HG02973 (cell line): ENCODE data around the gene ITGB3BP.
"Not testable (repeated sequence)": the region's sequence is repeated elsewhere in the genome, so short reads cannot be mapped to it uniquely, and the experiment has no call there.

Experiments used
- ATAC-seq: cut with Tn5 transposase; IDR thresholded peaks from one replicate; pipeline ENCODE4 v1.9.1; 2021; ENCODE audit warnings: moderate library complexity; ENCODE audit not compliant: unreplicated experiment

ITGB3BP gene

GRCh38 chr1:63509718-63510117 lies 13.3 kb downstream of the ITGB3BP start:
- no peak for ATAC-seq

- ATAC-seq, result no peak
Observed at GRCh38 chr1:63506782-63507181, 16.2 kb downstream of the ITGB3BP start.

GRCh38 chr1:63501256-63501655 lies 21.8 kb downstream of the ITGB3BP start:
- no peak for ATAC-seq

GRCh38 chr1:63498106-63498505 lies 24.9 kb downstream of the ITGB3BP start:
- no peak for ATAC-seq

GRCh38 chr1:63497577-63497976 lies 25.4 kb downstream of the ITGB3BP start:
- no peak for ATAC-seq

GRCh38 chr1:63487336-63488065 lies 35.5 kb downstream of the ITGB3BP start:
- no peak for ATAC-seq

GRCh38 chr1:63486629-63487028 lies 36.4 kb downstream of the ITGB3BP start:
- no peak for ATAC-seq

- ATAC-seq, result no peak
Observed at GRCh38 chr1:63480057-63480456, 43.0 kb downstream of the ITGB3BP start.

GRCh38 chr1:63475761-63476160 lies 47.3 kb downstream of the ITGB3BP start:
- ATAC-seq, result no peak

GRCh38 chr1:63468683-63469082 lies 54.3 kb downstream of the ITGB3BP start:
- not testable (repeated sequence) for ATAC-seq

- ATAC-seq, result no peak
Observed at GRCh38 chr1:63466759-63467158, 56.3 kb downstream of the ITGB3BP start.

GRCh38 chr1:63466181-63466580 lies 56.8 kb downstream of the ITGB3BP start:
- no peak for ATAC-seq

GRCh38 chr1:63463248-63463647 lies 59.8 kb downstream of the ITGB3BP start:
- no peak for ATAC-seq

- ATAC-seq, result no peak
Observed at GRCh38 chr1:63461661-63462230, 61.3 kb downstream of the ITGB3BP start.

GRCh38 chr1:63458750-63459149 lies 64.3 kb downstream of the ITGB3BP start:
- ATAC-seq, result no peak

GRCh38 chr1:63454269-63454668 lies 68.8 kb downstream of the ITGB3BP start:
- no peak for ATAC-seq

GRCh38 chr1:63453232-63453631 lies 69.8 kb downstream of the ITGB3BP start:
- ATAC-seq, result no peak

GRCh38 chr1:63450416-63450815 lies 72.6 kb downstream of the ITGB3BP start:
- ATAC-seq, result no peak

GRCh38 chr1:63448731-63449246 lies 74.2 kb downstream of the ITGB3BP start:
- ATAC-seq, result no peak

- no peak for ATAC-seq
Observed at GRCh38 chr1:63442141-63442475, 80.9 kb downstream of the ITGB3BP start.

- no peak for ATAC-seq
Observed at GRCh38 chr1:63435161-63435560, 87.9 kb downstream of the ITGB3BP start.

- no peak for ATAC-seq
Observed at GRCh38 chr1:63429281-63429680, 93.7 kb downstream of the ITGB3BP start.

GRCh38 chr1:63428815-63429214 lies 94.2 kb downstream of the ITGB3BP start:
- no peak for ATAC-seq
